Stimulated activated CD8-positive, alpha-beta memory T cell treated with anti-CD3 and anti-CD28 coated beads, Interleukin-2, amount 100 ng/mL, for 1 hour (primary cell): ENCODE data around the gene FOXL2.
"Not testable (repeated sequence)": the region's sequence is repeated elsewhere in the genome, so short reads cannot be mapped to it uniquely, and the experiment has no call there.

Experiments used
- DNase-seq, 2 donors: peaks; one replicate each; pipeline ENCODE4 v3.0.0-alpha.2; 2020; ENCODE audit warnings: low read depth in 2 of 2

The FOXL2 gene

GRCh38 chr3:138933068-138933668, 13.8 kb downstream of the FOXL2 start:
- no peak for DNase-seq

GRCh38 chr3:138928727-138929372, 18.1 kb downstream of the FOXL2 start:
- DNase-seq, result no peak

GRCh38 chr3:138923531-138923994, 23.4 kb downstream of the FOXL2 start:
- peak; percentile 59 to 71 for DNase-seq

- not testable (repeated sequence) for DNase-seq
Observed at GRCh38 chr3:138922400-138922799, 24.5 kb downstream of the FOXL2 start.

GRCh38 chr3:138921316-138922292, 25.3 kb downstream of the FOXL2 start:
- DNase-seq, result no peak

- no peak for DNase-seq
Observed at GRCh38 chr3:138919325-138919724, 27.6 kb downstream of the FOXL2 start.

GRCh38 chr3:138916824-138917223, 30.1 kb downstream of the FOXL2 start:
- DNase-seq, result no peak

- peak; percentile 65 to 70 for DNase-seq
Observed at GRCh38 chr3:138915503-138916498, 31.1 kb downstream of the FOXL2 start.

GRCh38 chr3:138914870-138915502, 32.0 kb downstream of the FOXL2 start:
- DNase-seq, result no peak

- no peak for DNase-seq
Observed at GRCh38 chr3:138913766-138914165, 33.2 kb downstream of the FOXL2 start.

GRCh38 chr3:138912237-138912636, 34.7 kb downstream of the FOXL2 start:
- no peak for DNase-seq

GRCh38 chr3:138911621-138912020, 35.3 kb downstream of the FOXL2 start:
- no peak for DNase-seq

GRCh38 chr3:138909904-138910303, 37.0 kb downstream of the FOXL2 start:
- DNase-seq, result no peak

- no peak for DNase-seq
Observed at GRCh38 chr3:138908846-138909245, 38.1 kb downstream of the FOXL2 start.

GRCh38 chr3:138907539-138907938, 39.4 kb downstream of the FOXL2 start:
- DNase-seq, result no peak

- DNase-seq, result no peak
Observed at GRCh38 chr3:138902171-138902570, 44.8 kb downstream of the FOXL2 start.

- no peak for DNase-seq
Observed at GRCh38 chr3:138901567-138901966, 45.4 kb downstream of the FOXL2 start.

- DNase-seq, result no peak
Observed at GRCh38 chr3:138899351-138899991, 47.5 kb downstream of the FOXL2 start.

GRCh38 chr3:138898708-138899107, 48.2 kb downstream of the FOXL2 start:
- no peak for DNase-seq

- DNase-seq, result no peak
Observed at GRCh38 chr3:138898301-138898700, 48.6 kb downstream of the FOXL2 start.
